IPS-18c (cell line): ENCODE data around the gene OTOP3.

ENCODE experiments used
- H3K4me3 ChIP-seq: 2 replicates; pipeline ENCODE4 v1.7.0; 2013; ENCODE audit warnings: low read depth, mild to moderate bottlenecking, low read length, moderate library complexity; ENCODE audit not compliant: insufficient read depth
- H3K9me3 ChIP-seq: one replicate; pipeline ENCODE4 v1.6.1; 2013; ENCODE audit warnings: mild to moderate bottlenecking, low read length, moderate library complexity; ENCODE audit not compliant: control insufficient read depth, insufficient read depth

OTOP3 gene

GRCh38 chr17:74930535-74931036 is 5.1 kb upstream of the OTOP3 start:
- H3K4me3 ChIP-seq: no peak overlapping the region
- no peaks in the 10 kb centered on the region for H3K9me3 ChIP-seq

- Histone ChIP-seq H3K4me3 (peak overlapping the region; percentile 31; the same call in 1 of the 2 replicates), H3K9me3 (no peaks in the 10 kb centered on the region)
Observed at GRCh38 chr17:74935048-74935447, 650 bp upstream of the OTOP3 start.

- no peaks in the 10 kb centered on the region for H3K9me3 ChIP-seq
- H3K4me3 ChIP-seq: no peak overlapping the region; the same call in 1 of the 2 replicates
Observed at GRCh38 chr17:74936470-74936799, 737 bp downstream of the OTOP3 start.

- H3K9me3 ChIP-seq: no peaks in the 10 kb centered on the region
- H3K4me3 ChIP-seq: no peak overlapping the region
Observed at GRCh38 chr17:74937064-74938051, 1.7 kb downstream of the OTOP3 start.

GRCh38 chr17:74938194-74938950 is 2.7 kb downstream of the OTOP3 start:
- H3K4me3 ChIP-seq: no peak overlapping the region
- H3K9me3 ChIP-seq: no peaks in the 10 kb centered on the region

GRCh38 chr17:74939534-74939933 is 3.8 kb downstream of the OTOP3 start:
- no peaks in the 10 kb centered on the region for H3K9me3 ChIP-seq
- no peak overlapping the region for H3K4me3 ChIP-seq

GRCh38 chr17:74941128-74941725 is 5.5 kb downstream of the OTOP3 start:
- H3K4me3 ChIP-seq: no peak overlapping the region
- no peaks in the 10 kb centered on the region for H3K9me3 ChIP-seq

GRCh38 chr17:74943808-74944522 is 8.3 kb downstream of the OTOP3 start:
- Histone ChIP-seq H3K9me3 (no peaks in the 10 kb centered on the region), H3K4me3 (no peak overlapping the region)

GRCh38 chr17:74945543-74945942 is 9.8 kb downstream of the OTOP3 start:
- Histone ChIP-seq H3K9me3 (no peaks in the 10 kb centered on the region), H3K4me3 (no peak overlapping the region)

GRCh38 chr17:74946641-74947040 is 10.9 kb downstream of the OTOP3 start:
- no peaks in the 10 kb centered on the region for H3K9me3 ChIP-seq
- H3K4me3 ChIP-seq: no peak overlapping the region

GRCh38 chr17:74947041-74947754 is 11.5 kb downstream of the OTOP3 start:
- no peaks in the 10 kb centered on the region for H3K9me3 ChIP-seq
- H3K4me3 ChIP-seq: no peak overlapping the region

GRCh38 chr17:74949455-74950115 is 13.9 kb downstream of the OTOP3 start:
- H3K9me3 ChIP-seq: peaks cover under 1% of the 10 kb centered on the region

GRCh38 chr17:74950207-74950606 is 14.5 kb downstream of the OTOP3 start:
- no peak overlapping the region for H3K4me3 ChIP-seq
- H3K9me3 ChIP-seq: peaks cover 4% of the 10 kb centered on the region

More at GRCh38 chr17:74949455-74950115, 13.9 kb downstream of the OTOP3 start:
- H3K4me3 ChIP-seq: no peak overlapping the region

GRCh38 chr17:74951065-74951464 is 15.4 kb downstream of the OTOP3 start:
- H3K9me3 ChIP-seq: peaks cover 4% of the 10 kb centered on the region
- no peak overlapping the region for H3K4me3 ChIP-seq

- Histone ChIP-seq H3K9me3 (peaks cover 4% of the 10 kb centered on the region), H3K4me3 (no peak overlapping the region)
Observed at GRCh38 chr17:74951680-74952421, 16.2 kb downstream of the OTOP3 start.
